Suppressor macrophage (primary cell): Measurements from ENCODE around the gene PRKCA.

Experiments
- DNase-seq, 4 experiments: peaks; one replicate each; pipeline ENCODE4 v3.0.0-alpha.2; 2020 to 2022

Gene PRKCA

DNA sequence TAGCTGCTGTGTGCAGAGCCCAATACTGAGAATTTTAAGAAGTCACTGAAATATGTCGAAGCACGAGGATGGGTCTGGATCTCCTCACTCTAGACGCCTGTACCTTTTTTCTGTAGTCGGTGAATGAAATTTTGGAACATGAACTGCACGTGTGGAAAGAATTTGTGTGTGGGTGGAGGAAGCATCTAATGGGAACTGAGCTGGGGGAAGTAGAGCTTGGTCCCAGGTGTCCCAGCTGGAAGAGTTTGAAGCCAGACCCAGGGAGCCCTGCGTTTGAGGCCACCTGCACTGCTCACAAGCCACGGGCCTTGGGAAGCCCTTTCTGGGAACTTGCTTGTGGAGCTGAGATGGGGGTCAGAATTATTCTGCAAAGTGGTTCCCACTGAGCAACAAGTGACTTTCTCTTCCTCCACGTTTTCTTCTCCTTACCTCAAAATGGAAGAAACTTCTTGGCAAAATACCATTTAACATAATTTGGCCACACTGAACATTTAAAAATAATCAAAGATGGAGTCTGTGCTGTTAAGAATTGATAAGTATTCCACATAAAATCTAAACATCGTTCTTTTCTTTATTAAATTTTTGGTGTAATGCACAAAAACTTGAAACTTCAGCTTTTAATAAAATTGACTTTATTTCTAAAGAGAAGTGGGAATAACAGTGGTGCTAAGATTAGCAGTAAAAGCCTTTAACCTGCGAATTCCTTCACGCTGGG, 163.8 kb downstream of the PRKCA start:
- peak in 2 of 4 experiments; percentile 12 to 29 for DNase-seq

DNA sequence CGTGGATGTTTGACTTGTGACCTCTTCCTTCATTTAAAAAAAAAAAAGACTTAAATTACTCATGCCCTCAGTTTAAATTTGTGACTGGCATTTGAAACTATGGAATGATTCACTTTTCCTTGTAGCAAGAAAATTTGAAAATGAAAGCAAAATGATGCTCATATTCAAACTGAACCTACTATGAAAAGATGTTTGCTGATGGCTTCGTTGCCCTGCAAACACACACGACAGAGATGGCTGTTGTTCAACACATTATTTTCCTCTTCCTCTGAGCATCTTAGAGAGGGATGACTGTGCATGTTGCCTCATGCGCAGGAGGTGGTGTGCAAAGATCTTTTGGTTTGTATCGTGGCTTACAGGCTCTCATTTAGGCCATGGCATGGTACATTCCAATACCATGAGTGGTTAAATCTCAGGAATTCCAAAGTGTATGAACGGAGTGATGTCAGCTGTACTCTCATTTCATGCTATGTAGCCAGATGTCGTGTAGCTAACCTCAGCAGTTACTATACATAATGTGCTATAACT, 164.5 kb downstream of the PRKCA start:
- peak; percentile 54 to 74 (median 69) for DNase-seq

GRCh38 chr17:66467766-66468165, 165.4 kb downstream of the PRKCA start:
- DNase-seq, result peak in 1 of 4 experiments; percentile 28

DNA sequence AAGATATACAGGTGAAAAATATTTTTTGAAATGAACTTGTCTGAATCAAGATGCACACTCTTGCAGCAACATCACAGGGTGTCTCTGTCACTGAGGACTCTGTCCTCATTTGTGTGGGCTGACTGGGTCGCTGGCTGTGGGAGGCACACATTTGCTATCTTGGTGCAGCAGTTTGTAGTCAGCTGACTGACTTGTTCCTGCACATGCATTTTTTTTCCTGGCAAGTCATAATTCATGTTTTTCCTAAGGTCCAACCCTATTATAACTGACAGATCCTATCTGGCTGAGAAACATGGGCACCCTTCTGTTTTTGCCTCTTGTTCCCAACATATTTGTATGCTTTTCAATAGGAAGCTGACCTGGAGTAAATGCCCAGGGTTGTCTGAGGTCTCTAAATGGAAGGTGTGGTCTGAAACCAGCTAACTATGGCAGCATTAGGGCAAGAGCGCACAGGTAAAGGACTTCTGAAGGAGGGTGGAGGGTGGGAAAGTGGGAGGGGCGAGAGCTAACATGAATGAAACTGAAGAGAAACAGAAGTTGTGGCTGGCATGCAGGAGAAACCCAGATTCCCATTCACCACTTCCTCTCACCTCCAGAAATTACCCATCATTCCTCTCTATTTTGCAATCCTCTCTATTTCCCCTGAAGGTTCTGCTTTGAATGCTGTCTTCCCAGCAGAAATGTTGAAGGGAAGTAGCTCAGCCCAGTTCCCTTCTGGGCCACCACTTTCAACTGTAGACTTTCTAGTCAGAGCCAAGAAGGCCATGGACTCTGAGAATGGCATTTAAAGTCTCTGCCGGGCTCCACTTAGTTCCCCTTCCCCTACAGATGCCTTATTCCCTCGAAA, 166.1 kb downstream of the PRKCA start:
- peak; percentile 91 to 98 (median 94) for DNase-seq

DNA sequence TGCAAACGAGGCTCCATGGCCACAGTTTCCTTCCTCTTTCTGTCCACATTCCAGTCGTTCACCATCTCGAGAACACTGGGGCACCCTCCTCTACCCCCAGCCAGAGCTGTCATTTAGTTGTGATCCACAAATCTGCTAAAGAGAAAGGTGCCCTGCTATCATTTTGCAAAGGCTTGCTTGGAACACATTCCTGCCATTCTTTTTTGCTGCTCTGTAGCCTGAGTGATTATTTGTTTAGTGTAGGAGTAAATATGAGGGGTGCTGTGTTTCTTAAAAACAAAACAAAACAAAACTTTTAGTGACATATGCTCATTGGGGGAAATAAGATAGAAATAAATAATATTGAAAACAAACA, 166.7 kb downstream of the PRKCA start:
- DNase-seq, result no peak

- peak in 1 of 4 experiments; percentile 52 for DNase-seq
Measured at GRCh38 chr17:66469461-66469860, 167.0 kb downstream of the PRKCA start.

DNA sequence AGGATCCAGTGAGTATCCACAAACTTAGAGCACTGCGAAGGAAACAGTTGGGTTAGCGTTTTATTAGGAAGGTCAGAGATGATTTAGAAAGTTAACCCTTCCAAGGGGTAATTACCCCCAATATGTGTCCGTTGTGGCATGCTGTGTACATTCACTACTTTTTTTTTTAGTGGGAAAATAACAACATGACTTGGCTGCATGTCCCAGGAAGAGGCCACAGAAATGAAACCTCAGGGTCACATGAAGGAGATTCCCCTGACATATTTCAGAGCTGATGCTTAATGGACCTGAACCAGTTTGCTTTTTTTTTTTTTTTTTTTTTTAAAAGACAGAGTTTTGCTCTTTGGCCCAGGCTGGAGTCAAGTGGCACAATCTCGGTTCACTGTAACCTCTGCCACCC, 167.5 kb downstream of the PRKCA start:
- DNase-seq, result peak in 2 of 4 experiments; percentile 19 to 32

GRCh38 chr17:66472123-66472522, 169.7 kb downstream of the PRKCA start:
- DNase-seq, result no peak

DNA sequence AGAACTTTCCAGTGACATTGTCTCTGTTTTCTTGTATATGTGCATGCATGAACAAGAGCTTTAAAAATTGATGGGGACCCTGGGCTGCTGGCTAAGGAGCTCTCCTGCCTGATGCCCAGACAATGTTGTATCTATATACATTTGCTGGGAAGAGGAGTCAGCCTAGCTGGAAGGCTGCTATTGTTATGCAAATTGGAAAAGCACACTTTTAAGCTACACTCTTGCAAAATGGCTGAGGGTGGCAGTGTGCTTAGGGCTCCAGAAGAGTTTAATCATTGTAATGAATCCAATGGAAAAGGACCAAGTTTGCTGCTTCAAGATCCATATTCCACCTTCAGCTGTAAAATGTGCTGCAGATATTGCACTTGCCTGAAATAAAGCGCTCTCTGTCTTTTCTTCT, 171.8 kb downstream of the PRKCA start:
- DNase-seq, result no peak

- DNase-seq, result no peak
Measured at GRCh38 chr17:66474806-66475497, 172.5 kb downstream of the PRKCA start.

GRCh38 chr17:66476014-66476413, 173.6 kb downstream of the PRKCA start:
- no peak for DNase-seq

GRCh38 chr17:66477615-66478283, 175.3 kb downstream of the PRKCA start:
- no peak for DNase-seq

GRCh38 chr17:66479230-66479889, 176.9 kb downstream of the PRKCA start:
- peak in 1 of 4 experiments; percentile 21 for DNase-seq

- no peak for DNase-seq
Measured at GRCh38 chr17:66480243-66480642, 177.8 kb downstream of the PRKCA start.

GRCh38 chr17:66480802-66481201, 178.4 kb downstream of the PRKCA start:
- DNase-seq, result no peak

GRCh38 chr17:66481271-66481670, 178.9 kb downstream of the PRKCA start:
- peak in 3 of 4 experiments; percentile 50 to 64 (median 61) for DNase-seq

DNA sequence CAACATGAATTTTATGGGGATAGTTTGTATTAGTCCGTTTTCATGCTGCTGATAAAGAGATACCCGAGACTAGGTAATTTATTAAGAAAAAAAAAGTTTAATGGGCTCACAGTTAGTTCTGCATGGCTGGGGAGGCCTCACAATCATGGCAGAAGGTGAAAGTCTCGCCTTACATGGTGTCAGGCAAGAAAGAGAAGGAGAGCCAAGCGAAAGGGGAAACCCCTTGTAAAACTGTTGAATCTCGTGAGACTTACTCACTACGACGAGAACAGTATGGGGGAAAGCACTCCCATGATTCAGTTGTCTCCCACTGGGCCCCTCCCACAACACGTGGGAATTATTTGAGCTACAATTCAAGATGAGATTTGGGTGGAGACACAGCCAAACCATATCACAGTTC, 181.5 kb downstream of the PRKCA start:
- no peak for DNase-seq

GRCh38 chr17:66485309-66485947, 183.0 kb downstream of the PRKCA start:
- DNase-seq, result no peak

DNA sequence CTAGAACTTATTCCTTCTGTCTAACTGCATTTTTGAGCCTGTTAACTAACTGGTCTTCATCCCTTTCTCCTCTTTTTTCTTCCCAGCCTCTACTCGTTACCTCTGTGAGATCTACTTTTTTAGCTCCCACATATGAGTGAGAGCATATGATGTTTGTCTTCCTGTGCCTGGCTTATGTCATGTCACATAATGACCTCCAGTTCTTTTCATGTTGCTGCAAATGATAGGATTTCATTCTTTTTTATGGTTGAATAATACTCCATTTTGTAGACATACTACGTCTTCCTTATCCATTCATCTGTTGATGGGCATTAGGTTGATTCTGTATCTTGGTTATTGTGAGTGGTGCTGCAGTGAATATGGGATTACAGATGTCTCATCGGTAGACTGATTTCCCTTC, 184.7 kb downstream of the PRKCA start:
- no peak for DNase-seq

DNA sequence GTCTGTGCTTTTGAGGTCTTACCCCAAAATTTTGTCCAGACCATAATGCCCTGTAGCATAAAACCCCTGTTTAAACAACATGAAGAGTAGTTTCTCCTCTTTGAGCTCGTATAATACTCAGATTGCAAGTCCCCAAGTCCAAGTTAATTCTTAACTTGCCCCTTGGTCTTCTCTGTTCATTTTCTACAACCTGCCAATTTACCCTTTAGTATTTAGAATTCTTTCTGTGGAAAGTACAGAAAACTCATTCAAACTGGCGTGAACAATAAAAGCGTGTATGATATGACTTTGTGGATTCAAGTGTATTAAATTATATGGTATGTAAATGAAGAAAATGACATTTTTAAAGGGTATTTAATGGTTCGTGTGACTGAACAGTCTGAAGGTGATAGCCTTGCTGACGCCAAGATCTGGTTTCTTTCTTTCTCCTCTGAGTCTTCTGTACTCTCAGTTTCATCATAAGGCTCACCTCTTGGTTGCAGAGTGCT, 185.6 kb downstream of the PRKCA start:
- no peak for DNase-seq

DNA sequence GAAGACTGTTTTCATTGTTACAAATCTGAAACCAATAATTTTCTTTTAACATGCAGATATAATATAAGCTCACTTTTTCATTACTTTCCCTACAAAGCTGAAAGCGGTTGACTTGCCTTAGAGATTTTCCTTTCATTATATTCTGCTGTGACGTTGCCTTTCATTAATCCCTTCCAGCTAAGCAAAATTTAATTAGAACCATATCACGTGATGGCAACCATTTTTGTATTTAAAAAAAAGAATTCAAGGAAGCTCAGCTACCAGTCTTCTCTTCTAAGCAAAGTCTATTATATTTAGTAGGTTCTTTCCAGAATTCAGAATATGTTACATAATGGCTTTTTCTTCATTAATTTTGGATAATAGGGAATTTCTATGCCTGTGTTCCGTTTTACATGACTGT, 186.5 kb downstream of the PRKCA start:
- no peak for DNase-seq
